Measurements from ENCODE around the gene NRN1.

- TF ChIP-seq, protein P1, sequence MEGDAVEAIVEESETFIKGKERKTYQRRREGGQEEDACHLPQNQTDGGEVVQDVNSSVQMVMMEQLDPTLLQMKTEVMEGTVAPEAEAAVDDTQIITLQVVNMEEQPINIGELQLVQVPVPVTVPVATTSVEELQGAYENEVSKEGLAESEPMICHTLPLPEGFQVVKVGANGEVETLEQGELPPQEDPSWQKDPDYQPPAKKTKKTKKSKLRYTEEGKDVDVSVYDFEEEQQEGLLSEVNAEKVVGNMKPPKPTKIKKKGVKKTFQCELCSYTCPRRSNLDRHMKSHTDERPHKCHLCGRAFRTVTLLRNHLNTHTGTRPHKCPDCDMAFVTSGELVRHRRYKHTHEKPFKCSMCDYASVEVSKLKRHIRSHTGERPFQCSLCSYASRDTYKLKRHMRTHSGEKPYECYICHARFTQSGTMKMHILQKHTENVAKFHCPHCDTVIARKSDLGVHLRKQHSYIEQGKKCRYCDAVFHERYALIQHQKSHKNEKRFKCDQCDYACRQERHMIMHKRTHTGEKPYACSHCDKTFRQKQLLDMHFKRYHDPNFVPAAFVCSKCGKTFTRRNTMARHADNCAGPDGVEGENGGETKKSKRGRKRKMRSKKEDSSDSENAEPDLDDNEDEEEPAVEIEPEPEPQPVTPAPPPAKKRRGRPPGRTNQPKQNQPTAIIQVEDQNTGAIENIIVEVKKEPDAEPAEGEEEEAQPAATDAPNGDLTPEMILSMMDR (IDR thresholded peaks at IDR 0.05; ENCODE audit: insufficient read depth, low read length) = no peak
- TF ChIP-seq POLR2AphosphoS5 (IDR thresholded peaks at IDR 0.05; ENCODE audit: low read depth) (no peak), SPI1 (IDR thresholded peaks at IDR 0.05; ENCODE audit: borderline replicate concordance, low read depth) (peak; percentile 64)
Measured at GRCh38 chr6:5968817-5969734, 37.6 kb downstream of the NRN1 start.
